Measurements from ENCODE around the gene OVCA2.

DNA sequence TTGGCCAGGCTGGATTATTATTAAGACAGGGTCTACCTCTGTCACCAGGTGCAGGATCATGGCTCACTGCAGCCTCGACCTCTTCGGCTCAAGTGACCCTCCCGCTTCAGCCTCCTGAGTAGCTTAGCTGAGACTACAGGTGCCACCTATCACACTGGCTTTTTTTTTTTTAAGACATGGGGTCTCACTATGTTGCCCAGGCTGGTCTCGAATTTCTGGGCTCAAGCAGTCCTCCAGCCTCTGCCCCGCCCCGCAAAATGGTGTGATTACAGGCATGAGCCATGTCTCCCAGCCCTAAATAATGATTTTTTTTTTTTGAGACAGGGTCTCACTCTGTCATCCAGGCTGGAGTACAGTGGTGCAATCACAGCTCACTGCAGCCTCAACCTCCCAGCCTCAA lies 5.8 kb downstream of the OVCA2 start:
- TF ChIP-seq POLR2A (IDR thresholded peaks at IDR 0.05) (no peak), CTCF (IDR thresholded peaks at IDR 0.05) (no peak), POLR2AphosphoS5 (IDR thresholded peaks at IDR 0.05) (no peak), EP300 (IDR thresholded peaks at IDR 0.05; ENCODE audit: low read depth) (no peak)

Measured in transverse colon (tissue), 4 donors.